Measurements from ENCODE around the gene STRN3.

DNA sequence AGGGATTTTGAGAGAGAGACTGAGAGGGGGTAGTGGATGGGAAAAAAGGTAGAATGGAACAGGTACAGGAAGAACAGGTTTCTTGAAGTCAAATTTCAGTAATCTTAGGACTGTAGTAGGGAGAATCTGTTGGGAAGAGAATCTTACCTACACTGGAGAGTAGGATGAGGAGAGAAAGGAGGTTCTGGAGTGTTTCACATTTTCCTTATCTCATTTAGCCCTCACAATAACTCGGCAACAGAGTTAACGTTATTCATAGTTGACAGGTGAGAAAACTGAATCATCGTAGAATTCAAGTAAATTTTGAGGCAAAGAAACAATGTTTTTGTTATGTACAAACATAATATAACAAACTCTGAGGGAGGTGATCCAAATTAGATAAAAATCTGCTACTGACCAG, 17.2 kb upstream of the STRN3 start:
- TF ChIP-seq POLR2A (IDR thresholded peaks at IDR 0.05; ENCODE audit: low read depth, low read length): no peak
- TF ChIP-seq, protein P1, sequence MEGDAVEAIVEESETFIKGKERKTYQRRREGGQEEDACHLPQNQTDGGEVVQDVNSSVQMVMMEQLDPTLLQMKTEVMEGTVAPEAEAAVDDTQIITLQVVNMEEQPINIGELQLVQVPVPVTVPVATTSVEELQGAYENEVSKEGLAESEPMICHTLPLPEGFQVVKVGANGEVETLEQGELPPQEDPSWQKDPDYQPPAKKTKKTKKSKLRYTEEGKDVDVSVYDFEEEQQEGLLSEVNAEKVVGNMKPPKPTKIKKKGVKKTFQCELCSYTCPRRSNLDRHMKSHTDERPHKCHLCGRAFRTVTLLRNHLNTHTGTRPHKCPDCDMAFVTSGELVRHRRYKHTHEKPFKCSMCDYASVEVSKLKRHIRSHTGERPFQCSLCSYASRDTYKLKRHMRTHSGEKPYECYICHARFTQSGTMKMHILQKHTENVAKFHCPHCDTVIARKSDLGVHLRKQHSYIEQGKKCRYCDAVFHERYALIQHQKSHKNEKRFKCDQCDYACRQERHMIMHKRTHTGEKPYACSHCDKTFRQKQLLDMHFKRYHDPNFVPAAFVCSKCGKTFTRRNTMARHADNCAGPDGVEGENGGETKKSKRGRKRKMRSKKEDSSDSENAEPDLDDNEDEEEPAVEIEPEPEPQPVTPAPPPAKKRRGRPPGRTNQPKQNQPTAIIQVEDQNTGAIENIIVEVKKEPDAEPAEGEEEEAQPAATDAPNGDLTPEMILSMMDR (conservative IDR thresholded peaks at IDR 0.05; ENCODE audit: low read depth, low read length): no peak
- TF ChIP-seq RFX5 (IDR thresholded peaks at IDR 0.05; ENCODE audit: low read depth, low read length): no peak
- no peak for TF ChIP-seq RCOR1 (IDR thresholded peaks at IDR 0.05; ENCODE audit: insufficient replicate concordance, low read length)
- no peak for TF ChIP-seq MAZ (IDR thresholded peaks at IDR 0.05; ENCODE audit: borderline replicate concordance, low read depth, low read length)
- no peak for TF ChIP-seq RAD21 (IDR thresholded peaks at IDR 0.05; ENCODE audit: low read length)
- TF ChIP-seq SMC3 (IDR thresholded peaks at IDR 0.05; ENCODE audit: low read depth, low read length): no peak
- no peak for TF ChIP-seq CEBPB (IDR thresholded peaks at IDR 0.05; ENCODE audit: low read depth, low read length)
- TF ChIP-seq, protein P2, sequence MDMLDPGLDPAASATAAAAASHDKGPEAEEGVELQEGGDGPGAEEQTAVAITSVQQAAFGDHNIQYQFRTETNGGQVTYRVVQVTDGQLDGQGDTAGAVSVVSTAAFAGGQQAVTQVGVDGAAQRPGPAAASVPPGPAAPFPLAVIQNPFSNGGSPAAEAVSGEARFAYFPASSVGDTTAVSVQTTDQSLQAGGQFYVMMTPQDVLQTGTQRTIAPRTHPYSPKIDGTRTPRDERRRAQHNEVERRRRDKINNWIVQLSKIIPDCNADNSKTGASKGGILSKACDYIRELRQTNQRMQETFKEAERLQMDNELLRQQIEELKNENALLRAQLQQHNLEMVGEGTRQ (IDR thresholded peaks at IDR 0.05; ENCODE audit: low read depth, low read length): no peak
- no peak for TF ChIP-seq MAFK (IDR thresholded peaks at IDR 0.05; ENCODE audit: low read depth, low read length)
- no peak for TF ChIP-seq CHD1 (IDR thresholded peaks at IDR 0.05; ENCODE audit: low read depth, low read length)
- TF ChIP-seq, protein P3, sequence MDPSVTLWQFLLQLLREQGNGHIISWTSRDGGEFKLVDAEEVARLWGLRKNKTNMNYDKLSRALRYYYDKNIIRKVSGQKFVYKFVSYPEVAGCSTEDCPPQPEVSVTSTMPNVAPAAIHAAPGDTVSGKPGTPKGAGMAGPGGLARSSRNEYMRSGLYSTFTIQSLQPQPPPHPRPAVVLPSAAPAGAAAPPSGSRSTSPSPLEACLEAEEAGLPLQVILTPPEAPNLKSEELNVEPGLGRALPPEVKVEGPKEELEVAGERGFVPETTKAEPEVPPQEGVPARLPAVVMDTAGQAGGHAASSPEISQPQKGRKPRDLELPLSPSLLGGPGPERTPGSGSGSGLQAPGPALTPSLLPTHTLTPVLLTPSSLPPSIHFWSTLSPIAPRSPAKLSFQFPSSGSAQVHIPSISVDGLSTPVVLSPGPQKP (IDR thresholded peaks at IDR 0.05; ENCODE audit: borderline replicate concordance, low read depth, low read length): no peak
- TF ChIP-seq FOS (IDR thresholded peaks at IDR 0.05; ENCODE audit: low read depth, low read length): no peak

All from IMR-90 (cell line).